Liver (tissue), 3 donors: Measurements from ENCODE around the gene THSD4.

Source experiments
- CTCF ChIP-seq: fragments of 150-350 bp; IDR thresholded peaks from 2 replicates; pipeline ENCODE4 v1.5.1; 2017; ENCODE audit warnings: improper control_type of control experiment, low read depth, low read length; ENCODE audit not compliant: missing input control
- EGR1 ChIP-seq, 2 donors: IDR thresholded peaks; 2 replicates each; pipeline ENCODE4 v1.6.1; 2016 to 2018; ENCODE audit warnings: antibody characterized with exemption in 2 of 2, low read depth in 2 of 2
- MAX ChIP-seq: IDR thresholded peaks from 2 replicates; pipeline ENCODE4 v1.6.1; 2016; ENCODE audit warnings: antibody characterized with exemption
- RAD21 ChIP-seq, 2 donors: IDR thresholded peaks; 2 replicates each; pipeline ENCODE4 v1.6.1; 2016; ENCODE audit warnings: antibody characterized with exemption in 2 of 2, mild to moderate bottlenecking in 2 of 2
- donor health status: healthy.
- donor health status: healthy.

GRCh38 chr15:71501344-71502076 is 386.2 kb downstream of the THSD4 start:
- TF ChIP-seq CTCF (no peak), RAD21 (IDR thresholded peaks at IDR 0.05) (peak; percentile 31 to 53), EGR1 (IDR thresholded peaks at IDR 0.05; ENCODE audit: low read depth in 2 of 2) (peak in 1 of 2 donors; percentile 31), MAX (peak; percentile 43)
